Measurements from ENCODE around the gene TWNK.

DNA sequence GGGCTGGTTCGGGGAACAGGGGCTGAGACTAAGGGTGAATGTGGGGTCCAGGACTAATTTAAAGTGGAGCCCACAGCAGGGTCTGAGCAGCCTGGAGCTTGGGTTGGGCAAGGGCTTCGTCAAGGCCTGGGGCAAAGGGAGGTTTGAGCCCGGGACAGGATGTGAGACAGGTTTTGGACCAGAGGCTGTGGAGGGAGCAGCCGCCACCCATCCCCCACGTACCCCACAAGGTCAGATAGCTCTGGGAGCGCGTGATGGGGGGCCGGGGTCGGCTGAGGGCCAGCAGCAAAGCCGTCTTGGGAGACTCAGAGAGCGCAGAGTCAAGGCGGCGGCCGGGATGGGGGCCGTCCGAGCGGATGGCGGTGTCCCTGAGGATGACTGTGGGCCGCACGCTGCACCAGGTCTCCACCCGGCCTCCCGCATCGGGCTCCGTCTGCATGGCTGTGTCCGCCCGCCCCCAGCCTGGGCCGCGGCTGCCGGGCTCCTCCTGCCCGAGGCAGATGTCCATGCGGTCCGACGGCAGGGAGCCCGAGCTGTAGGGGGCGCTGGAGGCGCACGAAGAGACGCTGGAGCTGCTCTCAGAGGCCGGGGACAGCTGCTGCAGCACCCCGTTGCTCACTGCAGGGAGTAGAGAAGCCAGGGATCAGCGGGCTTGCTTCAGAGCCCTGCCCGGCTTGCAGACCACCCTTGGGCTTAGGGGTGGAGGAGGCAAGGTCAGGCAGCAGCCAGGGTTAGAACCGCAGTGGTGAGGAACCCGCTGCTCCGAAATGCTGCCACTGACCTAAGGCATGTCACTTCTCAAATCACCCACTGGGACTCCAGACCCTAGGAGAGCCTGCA is 31.5 kb downstream of the TWNK start:
- TF ChIP-seq POLR2AphosphoS5 (IDR thresholded peaks at IDR 0.05; ENCODE audit: insufficient read depth, low read depth, low read length) = no peak
- TF ChIP-seq POLR2A (IDR thresholded peaks at IDR 0.05; ENCODE audit: low read depth, low read length) = no peak
- no peak for TF ChIP-seq EZH2 (IDR thresholded peaks at IDR 0.05; ENCODE audit: borderline replicate concordance, low read depth, low read length, severe bottlenecking)
